ENCODE data around the gene TNFAIP8L3.
"Not testable (repeated sequence)": the region's sequence is repeated elsewhere in the genome, so short reads cannot be mapped to it uniquely, and the experiment has no call there.

TNFAIP8L3 gene

GRCh38 chr15:51054535-51054934, 40.2 kb downstream of the TNFAIP8L3 start:
- DNase-seq: no peak

- no peak for DNase-seq
Observed at GRCh38 chr15:51053571-51053970, 41.1 kb downstream of the TNFAIP8L3 start.

GRCh38 chr15:51051776-51052175, 42.9 kb downstream of the TNFAIP8L3 start:
- peak; percentile 72 to 81 (median 76) for DNase-seq

GRCh38 chr15:51049081-51049480, 45.6 kb downstream of the TNFAIP8L3 start:
- peak in 3 of 4 experiments; percentile 28 to 39 (median 32) for DNase-seq

- peak; percentile 32 to 84 (median 72) for DNase-seq
Observed at GRCh38 chr15:51048308-51048707, 46.4 kb downstream of the TNFAIP8L3 start.

GRCh38 chr15:51046799-51047449, 47.8 kb downstream of the TNFAIP8L3 start:
- peak in 1 of 4 experiments; percentile 17 for DNase-seq

- no peak for DNase-seq
Observed at GRCh38 chr15:51046016-51046415, 48.7 kb downstream of the TNFAIP8L3 start.

GRCh38 chr15:51044037-51044727, 50.5 kb downstream of the TNFAIP8L3 start:
- no peak for DNase-seq

GRCh38 chr15:51038974-51039319, 55.8 kb downstream of the TNFAIP8L3 start:
- DNase-seq: no peak

- no peak for DNase-seq
Observed at GRCh38 chr15:51038162-51038973, 56.3 kb downstream of the TNFAIP8L3 start.

- DNase-seq: not testable (repeated sequence)
Observed at GRCh38 chr15:51037474-51037873, 57.2 kb downstream of the TNFAIP8L3 start.

- no peak for DNase-seq
Observed at GRCh38 chr15:51030649-51031316, 63.9 kb downstream of the TNFAIP8L3 start.

GRCh38 chr15:51025454-51025846, 69.3 kb downstream of the TNFAIP8L3 start:
- no peak for DNase-seq

GRCh38 chr15:51024735-51025453, 69.8 kb downstream of the TNFAIP8L3 start:
- DNase-seq: no peak

GRCh38 chr15:51023499-51023898, 71.2 kb downstream of the TNFAIP8L3 start:
- no peak for DNase-seq

- no peak for DNase-seq
Observed at GRCh38 chr15:51022206-51022605, 72.5 kb downstream of the TNFAIP8L3 start.

GRCh38 chr15:51016615-51017014, 78.1 kb downstream of the TNFAIP8L3 start:
- DNase-seq: no peak

- no peak for DNase-seq
Observed at GRCh38 chr15:51011212-51011611, 83.5 kb downstream of the TNFAIP8L3 start.

- DNase-seq: no peak
Observed at GRCh38 chr15:51007131-51007666, 87.5 kb downstream of the TNFAIP8L3 start.
